Measurements from ENCODE around the gene KRTAP12-4. TPM values are rescaled to one million over a fixed set of nuclear protein-coding genes. Genes with fewer than 3 reads are reported as not detected.

Gene KRTAP12-4
- polyA plus RNA-seq, 1 donor from 2014 or later = not detected

Small RNA genes lying within 50 kb of the gene (small RNA-seq; reads per million reads assigned to genes)
- gene KRTAP12-6P = 0 reads per million in 3 experiments

Other genes starting within 250 kb of the KRTAP12-4 start
- 3.8 and 5.0 TPM in 2 replicates for gene LRRC3, start 199.1 kb downstream of the KRTAP12-4 start, polyA plus RNA-seq
- gene KRTAP10-1, start 114.5 kb downstream of the KRTAP12-4 start, polyA plus RNA-seq = not detected in 2 replicates
- gene KRTAP10-2, start 103.2 kb downstream of the KRTAP12-4 start, polyA plus RNA-seq = not detected in 2 replicates
- gene KRTAP10-3, start 95.9 kb downstream of the KRTAP12-4 start, polyA plus RNA-seq = not detected in 2 replicates
- gene KRTAP10-4, start 80.9 kb downstream of the KRTAP12-4 start, polyA plus RNA-seq = not detected in 2 replicates
- gene KRTAP10-5, start 74.1 kb downstream of the KRTAP12-4 start, polyA plus RNA-seq = not detected in 2 replicates
- gene KRTAP10-6, start 62.2 kb downstream of the KRTAP12-4 start, polyA plus RNA-seq = not detected in 2 replicates
- gene KRTAP10-7, start 54.1 kb downstream of the KRTAP12-4 start, polyA plus RNA-seq = not detected in 2 replicates
- not detected in 2 replicates for gene KRTAP10-8, start 42.6 kb downstream of the KRTAP12-4 start, polyA plus RNA-seq
- not detected in 2 replicates for gene KRTAP10-9, start 27.6 kb downstream of the KRTAP12-4 start, polyA plus RNA-seq
- not detected in 2 replicates for gene KRTAP10-10, start 17.3 kb downstream of the KRTAP12-4 start, polyA plus RNA-seq
- gene KRTAP10-11, start 8.2 kb downstream of the KRTAP12-4 start, polyA plus RNA-seq = not detected in 2 replicates
- not detected in 2 replicates for gene KRTAP12-3, start 3.3 kb upstream of the KRTAP12-4 start, polyA plus RNA-seq
- not detected in 2 replicates for gene KRTAP12-2, start 12.3 kb upstream of the KRTAP12-4 start, polyA plus RNA-seq
- gene KRTAP12-1, start 27.5 kb upstream of the KRTAP12-4 start, polyA plus RNA-seq = not detected in 2 replicates
- not detected in 2 replicates for gene KRTAP10-12, start 42.5 kb upstream of the KRTAP12-4 start, polyA plus RNA-seq
- 0.19 TPM in 1 of 2 replicates, not detected in the other for gene TSPEAR, start 56.9 kb upstream of the KRTAP12-4 start, polyA plus RNA-seq
- 116 and 127 TPM in 2 replicates for gene UBE2G2, start 147.2 kb upstream of the KRTAP12-4 start, polyA plus RNA-seq
- gene SUMO3, start 163.4 kb upstream of the KRTAP12-4 start, polyA plus RNA-seq = 113 TPM in 2 replicates
- gene PTTG1IP, start 219.0 kb upstream of the KRTAP12-4 start, polyA plus RNA-seq = 152 and 170 TPM in 2 replicates

Measured in neural cell (in vitro differentiated cells).